ENCODE data around the gene ULBP3.

DNA sequence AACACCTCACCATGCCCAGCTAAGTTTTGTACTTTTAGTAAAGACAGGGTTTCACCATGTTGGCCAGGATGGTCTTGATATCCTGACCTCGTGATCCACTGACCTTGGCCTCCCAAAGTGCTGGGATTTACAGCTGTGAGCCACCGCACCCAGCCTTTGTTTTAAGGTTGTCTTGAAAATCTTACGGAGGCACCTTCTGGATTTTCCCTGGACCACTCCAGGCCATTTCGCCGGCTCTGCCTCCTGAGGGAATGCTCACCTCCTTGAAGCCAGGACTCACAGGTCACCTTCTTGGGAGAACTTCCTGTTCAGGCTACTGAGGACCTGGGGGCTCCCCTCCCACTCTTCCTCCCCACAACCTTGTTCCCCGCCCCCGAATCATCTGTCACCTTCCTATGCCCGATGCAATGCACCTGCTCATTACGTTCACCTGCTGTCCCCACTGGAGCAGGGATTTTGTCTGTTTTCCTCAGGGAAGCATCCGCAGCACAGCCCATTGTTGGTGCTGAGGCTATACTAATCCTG is 24.2 kb downstream of the ULBP3 start:
- TF ChIP-seq, protein P1, sequence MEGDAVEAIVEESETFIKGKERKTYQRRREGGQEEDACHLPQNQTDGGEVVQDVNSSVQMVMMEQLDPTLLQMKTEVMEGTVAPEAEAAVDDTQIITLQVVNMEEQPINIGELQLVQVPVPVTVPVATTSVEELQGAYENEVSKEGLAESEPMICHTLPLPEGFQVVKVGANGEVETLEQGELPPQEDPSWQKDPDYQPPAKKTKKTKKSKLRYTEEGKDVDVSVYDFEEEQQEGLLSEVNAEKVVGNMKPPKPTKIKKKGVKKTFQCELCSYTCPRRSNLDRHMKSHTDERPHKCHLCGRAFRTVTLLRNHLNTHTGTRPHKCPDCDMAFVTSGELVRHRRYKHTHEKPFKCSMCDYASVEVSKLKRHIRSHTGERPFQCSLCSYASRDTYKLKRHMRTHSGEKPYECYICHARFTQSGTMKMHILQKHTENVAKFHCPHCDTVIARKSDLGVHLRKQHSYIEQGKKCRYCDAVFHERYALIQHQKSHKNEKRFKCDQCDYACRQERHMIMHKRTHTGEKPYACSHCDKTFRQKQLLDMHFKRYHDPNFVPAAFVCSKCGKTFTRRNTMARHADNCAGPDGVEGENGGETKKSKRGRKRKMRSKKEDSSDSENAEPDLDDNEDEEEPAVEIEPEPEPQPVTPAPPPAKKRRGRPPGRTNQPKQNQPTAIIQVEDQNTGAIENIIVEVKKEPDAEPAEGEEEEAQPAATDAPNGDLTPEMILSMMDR (IDR thresholded peaks at IDR 0.05; ENCODE audit: low read depth, low read length): no peak
- TF ChIP-seq EZH2phosphoT487 (IDR thresholded peaks at IDR 0.05; ENCODE audit: low read depth): no peak
